Left ventricle myocardium superior (tissue), 1 donor: ENCODE results near the gene TSSK6. TPM values are rescaled to one million over a fixed set of nuclear protein-coding genes. Genes with fewer than 3 reads are reported as not detected.
A peak's percentile ranks its signal among the peaks of the same experiment; 100 is the strongest.

ENCODE experiments used
- ATAC-seq: fragments of 200-7000 bp; cut with Tn5 transposase; one replicate; pipeline ENCODE4 v1.9.1; 2020; ENCODE audit warnings: mild to moderate bottlenecking, moderate library complexity
- DNase-seq: peaks from one replicate; pipeline ENCODE4 v3.0.0-alpha.2; 2020
- intact Hi-C: fragments of 100-400 bp; cut with micrococcal nuclease; formaldehyde crosslinking; loops from one replicate; pipeline ENCODE4 v1.11.0; 2022
- total RNA-seq: library from RNA; stranded (reverse); fragmentation: NEBNext Ultra II Directional; extraction: Animal tissue kit (Norgen Biotek cat#: 25700); gene quantifications from one replicate; pipeline ENCODE4 v1.2.1, GENCODE V29; 2021
- donor health status: DM: no; HTN: yes; CAD: no; lungs with severe emphysema.

The TSSK6 gene
- total RNA-seq, 1 donor from 2014 or later, result 0.67 TPM

GRCh38 chr19:19514215-19514657, 1.1 kb downstream of the TSSK6 start:
- DNase-seq (peak; percentile 90), ATAC-seq (peak; percentile 56)
- intact Hi-C loops, result no loop called here

- intact Hi-C loops, result no loop called here
- no peak for DNase-seq
- no peak for ATAC-seq
Measured at GRCh38 chr19:19513682-19514081, 1.7 kb downstream of the TSSK6 start.

- ATAC-seq (no peak), DNase-seq (no peak)
- intact Hi-C loops, result no loop called here
Measured at GRCh38 chr19:19510432-19510831, 4.9 kb downstream of the TSSK6 start.

GRCh38 chr19:19508217-19508616, 7.1 kb downstream of the TSSK6 start:
- no peak for DNase-seq
- intact Hi-C loops, result no loop called here
- no peak for ATAC-seq

GRCh38 chr19:19507354-19507753, 8.0 kb downstream of the TSSK6 start:
- intact Hi-C loops, result no loop called here
- no peak for DNase-seq
- ATAC-seq, result no peak

GRCh38 chr19:19506592-19506991, 8.8 kb downstream of the TSSK6 start:
- intact Hi-C loops, result no loop called here
- DNase-seq (no peak), ATAC-seq (no peak)

GRCh38 chr19:19505669-19506326, 9.6 kb downstream of the TSSK6 start:
- ATAC-seq (no peak), DNase-seq (no peak)
- intact Hi-C loops, result no loop called here

GRCh38 chr19:19504754-19505668, 10.3 kb downstream of the TSSK6 start:
- intact Hi-C loops, result no loop called here
- ATAC-seq (no peak), DNase-seq (no peak)

- intact Hi-C loops, result no loop called here
- DNase-seq (no peak), ATAC-seq (no peak)
Measured at GRCh38 chr19:19502808-19503602, 12.3 kb downstream of the TSSK6 start.

- intact Hi-C loops, result no loop called here
- DNase-seq (no peak), ATAC-seq (no peak)
Measured at GRCh38 chr19:19502281-19502680, 13.1 kb downstream of the TSSK6 start.

- ATAC-seq (no peak), DNase-seq (no peak)
- intact Hi-C loops, result no loop called here
Measured at GRCh38 chr19:19501798-19502197, 13.6 kb downstream of the TSSK6 start.

GRCh38 chr19:19500975-19501644, 14.2 kb downstream of the TSSK6 start:
- DNase-seq (no peak), ATAC-seq (no peak)
- intact Hi-C loops, result no loop called here

GRCh38 chr19:19499272-19499995, 15.9 kb downstream of the TSSK6 start:
- ATAC-seq, result no peak
- no peak for DNase-seq
- intact Hi-C loops, result no loop called here

GRCh38 chr19:19498255-19498991, 16.9 kb downstream of the TSSK6 start:
- ATAC-seq, result no peak
- DNase-seq, result no peak
- intact Hi-C loops, result no loop called here

- DNase-seq (no peak), ATAC-seq (no peak)
- intact Hi-C loops, result no loop called here
Measured at GRCh38 chr19:19495614-19496603, 19.4 kb downstream of the TSSK6 start.

- intact Hi-C loops, result loop anchor here (5.0 kb wide), 1 partner anchor 132 kb away; no protein-coding TSS in a partner anchor
- ATAC-seq (no peak), DNase-seq (no peak)
Measured at GRCh38 chr19:19493841-19494546, 21.4 kb downstream of the TSSK6 start.
